ENCODE measurements around the gene LRRC32.
A peak's percentile ranks its signal among the peaks of the same experiment; 100 is the strongest.

LRRC32 gene, protein sequence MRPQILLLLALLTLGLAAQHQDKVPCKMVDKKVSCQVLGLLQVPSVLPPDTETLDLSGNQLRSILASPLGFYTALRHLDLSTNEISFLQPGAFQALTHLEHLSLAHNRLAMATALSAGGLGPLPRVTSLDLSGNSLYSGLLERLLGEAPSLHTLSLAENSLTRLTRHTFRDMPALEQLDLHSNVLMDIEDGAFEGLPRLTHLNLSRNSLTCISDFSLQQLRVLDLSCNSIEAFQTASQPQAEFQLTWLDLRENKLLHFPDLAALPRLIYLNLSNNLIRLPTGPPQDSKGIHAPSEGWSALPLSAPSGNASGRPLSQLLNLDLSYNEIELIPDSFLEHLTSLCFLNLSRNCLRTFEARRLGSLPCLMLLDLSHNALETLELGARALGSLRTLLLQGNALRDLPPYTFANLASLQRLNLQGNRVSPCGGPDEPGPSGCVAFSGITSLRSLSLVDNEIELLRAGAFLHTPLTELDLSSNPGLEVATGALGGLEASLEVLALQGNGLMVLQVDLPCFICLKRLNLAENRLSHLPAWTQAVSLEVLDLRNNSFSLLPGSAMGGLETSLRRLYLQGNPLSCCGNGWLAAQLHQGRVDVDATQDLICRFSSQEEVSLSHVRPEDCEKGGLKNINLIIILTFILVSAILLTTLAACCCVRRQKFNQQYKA

DNA sequence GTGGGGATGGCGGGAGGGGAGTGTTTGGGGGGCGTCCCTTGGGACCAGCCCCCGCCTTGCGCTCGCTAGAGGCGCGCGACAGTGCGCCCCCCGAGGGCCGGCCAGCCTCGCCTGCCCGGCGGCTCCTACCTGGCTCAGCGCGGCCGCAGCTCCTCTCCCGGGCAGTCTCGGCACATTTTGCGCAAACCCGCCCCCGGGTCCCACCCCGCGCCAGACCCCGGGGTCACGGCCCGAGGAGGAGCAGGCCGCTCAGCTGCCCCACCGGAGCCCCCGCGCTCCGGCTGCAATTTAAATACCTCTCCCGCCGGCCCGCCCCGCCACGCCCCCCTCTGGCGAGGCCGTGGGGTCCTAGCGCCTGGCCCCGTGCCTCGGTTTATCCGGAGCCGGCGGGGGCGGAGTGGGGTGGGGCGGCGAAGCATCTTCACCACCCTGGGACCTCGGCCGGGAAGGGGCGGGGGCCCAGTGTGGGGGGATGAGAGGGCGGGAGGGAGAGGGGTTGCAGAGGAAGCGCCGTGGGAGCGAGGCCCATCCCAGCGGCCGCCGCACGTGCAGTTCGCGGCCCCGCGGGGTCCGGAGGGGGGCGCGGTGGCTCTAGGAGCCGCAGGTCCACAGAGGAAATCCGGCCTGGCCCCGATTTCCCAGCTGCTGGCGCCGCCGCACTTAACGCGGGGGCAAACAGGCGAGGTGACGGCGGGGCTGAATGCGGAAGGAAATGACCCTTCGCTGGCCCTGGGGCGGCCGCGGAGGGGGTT, at the start of gene LRRC32:
Gene LRRC32 (minus strand): TSS at position 263 of the 752 bp plus-strand sequence. CDS start 4,793 bp downstream, outside the sequence.
- no peak for DNase-seq

DNA sequence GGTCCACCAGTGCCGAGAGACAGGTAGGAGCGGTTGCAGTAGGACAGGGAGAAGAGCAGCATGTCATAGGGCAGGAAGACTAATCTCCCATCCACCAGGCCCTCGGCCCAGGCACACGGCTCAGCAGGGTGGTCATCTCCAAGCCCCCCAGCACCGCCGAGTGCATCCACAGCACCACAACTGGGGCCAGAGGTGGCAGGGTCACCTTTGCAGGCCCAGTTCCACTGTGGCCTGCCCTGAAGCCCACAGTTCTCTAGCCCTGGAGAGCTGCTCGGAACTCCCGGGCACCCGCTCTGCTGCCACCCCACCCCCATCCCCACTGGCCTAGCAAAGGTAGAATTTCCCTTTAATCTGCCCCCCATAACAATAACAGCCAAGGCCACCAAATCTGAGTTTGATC, 49.1 kb upstream of the LRRC32 start:
- DNase-seq = no peak

DNA sequence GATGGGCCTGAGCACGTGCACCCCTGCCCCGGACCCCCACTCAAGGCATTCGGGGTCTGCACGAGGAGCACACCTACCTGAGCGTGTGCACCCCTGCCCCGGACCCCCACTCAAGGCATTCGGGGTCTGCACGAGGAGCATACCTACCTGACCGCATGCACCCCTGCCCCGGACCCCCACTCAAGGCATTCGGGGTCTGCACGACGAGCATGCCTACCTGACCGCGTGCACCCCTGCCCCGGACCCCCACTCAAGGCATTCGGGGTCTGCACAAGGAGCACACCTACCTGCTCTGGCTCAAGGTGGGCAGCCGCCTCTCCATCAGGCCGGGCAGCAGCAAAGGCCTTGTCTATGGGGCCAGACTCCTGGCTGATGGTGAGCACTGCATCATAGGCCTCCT, 48.7 kb upstream of the LRRC32 start:
- DNase-seq = no peak

DNA sequence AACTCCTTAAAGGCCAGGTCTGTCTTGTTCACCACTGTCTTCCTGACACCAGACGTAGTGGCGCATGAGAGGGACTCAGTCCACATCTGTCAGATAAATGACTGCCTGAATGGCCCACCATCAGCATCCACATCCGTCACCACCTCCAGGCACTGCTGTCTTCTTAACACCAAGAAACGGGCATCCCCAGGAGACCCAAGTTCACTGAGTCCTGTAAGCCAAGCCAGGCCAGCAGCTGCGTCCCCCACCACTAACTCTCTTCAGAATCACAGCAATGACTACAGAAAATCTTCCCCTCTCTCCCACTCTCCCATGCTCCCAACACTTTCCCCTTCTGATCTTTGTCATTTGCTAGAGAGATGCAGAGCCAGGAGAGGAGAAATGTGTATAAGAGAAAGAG, 47.3 kb upstream of the LRRC32 start:
- DNase-seq = no peak

DNA sequence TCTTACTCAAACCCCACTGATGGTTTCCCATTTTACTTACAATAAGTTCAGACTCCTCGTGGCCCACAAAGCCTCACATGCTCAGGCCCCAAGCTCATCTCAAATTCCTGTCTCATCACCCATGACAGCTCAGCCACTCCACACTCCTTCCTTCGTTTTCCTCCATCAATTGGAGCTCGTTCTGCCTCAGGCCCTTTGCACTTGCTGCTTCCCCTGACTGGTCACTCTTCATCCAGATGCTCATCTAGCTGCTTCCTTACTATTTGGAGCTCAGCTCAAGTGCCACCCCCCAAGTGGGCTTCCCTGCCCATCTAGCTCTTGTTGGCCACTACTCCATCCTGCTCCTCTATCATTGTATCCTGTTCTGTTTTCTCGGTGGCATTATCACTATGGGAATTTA, 46.8 kb upstream of the LRRC32 start:
- DNase-seq = no peak

DNA sequence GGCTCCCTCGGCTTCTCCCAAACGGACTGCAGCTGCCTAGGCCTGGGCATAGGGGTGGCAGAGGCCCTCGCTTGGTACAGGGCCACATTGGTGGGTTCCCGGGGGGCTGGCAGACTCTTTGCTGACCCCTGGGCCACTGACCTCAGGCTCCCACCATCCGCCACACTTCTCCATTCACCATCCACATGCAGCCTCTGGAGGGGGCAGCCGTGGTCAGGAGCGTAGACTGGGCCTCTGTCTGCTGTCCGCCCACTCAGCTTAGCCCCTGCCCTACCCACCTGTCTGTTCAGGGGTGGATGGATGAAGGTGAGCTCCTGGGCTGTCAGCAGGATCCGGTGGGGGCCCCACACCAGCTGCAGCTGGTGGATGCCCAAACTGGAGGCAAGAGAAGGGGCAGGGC, 45.7 kb upstream of the LRRC32 start:
- no peak for DNase-seq

DNA sequence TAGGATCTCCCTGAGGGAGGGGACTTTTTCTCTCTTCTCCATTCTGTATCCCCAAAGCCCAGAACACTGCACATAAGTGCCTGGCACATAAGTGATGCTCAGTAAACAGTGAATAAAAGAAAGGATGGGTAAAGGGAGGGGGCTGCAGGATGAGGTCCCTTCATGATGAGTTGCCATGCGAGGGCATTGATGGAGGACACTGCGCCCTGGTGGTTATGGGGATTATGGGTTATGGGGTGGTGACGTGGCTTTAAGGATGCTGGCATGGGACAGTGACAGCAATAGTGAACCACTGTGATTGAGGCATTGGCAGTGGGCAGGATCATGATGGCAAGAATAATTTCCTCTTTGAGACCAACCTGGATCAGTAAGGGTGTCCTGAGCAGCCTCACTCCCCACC, 43.9 kb upstream of the LRRC32 start:
- DNase-seq = no peak

DNA sequence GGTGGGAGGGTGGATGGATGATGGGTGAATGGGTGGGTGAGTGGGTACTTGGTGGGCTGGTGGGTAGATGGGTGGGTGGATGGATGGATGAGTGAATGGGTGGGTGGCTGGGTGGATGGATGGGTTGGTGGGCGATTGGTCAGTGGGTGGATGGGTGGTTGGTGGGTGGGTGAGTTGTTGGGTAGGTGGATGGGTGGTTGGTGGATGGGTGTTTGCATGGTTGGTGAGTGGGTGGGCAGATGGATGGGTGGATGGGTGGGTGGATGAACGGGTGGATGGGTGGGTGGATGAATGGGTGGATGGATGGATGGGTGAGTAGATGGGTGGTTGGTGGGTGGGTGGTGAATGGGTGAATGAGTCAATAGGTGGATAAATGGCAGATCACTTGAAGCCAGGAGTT, 43.0 kb upstream of the LRRC32 start:
- DNase-seq = no peak

DNA sequence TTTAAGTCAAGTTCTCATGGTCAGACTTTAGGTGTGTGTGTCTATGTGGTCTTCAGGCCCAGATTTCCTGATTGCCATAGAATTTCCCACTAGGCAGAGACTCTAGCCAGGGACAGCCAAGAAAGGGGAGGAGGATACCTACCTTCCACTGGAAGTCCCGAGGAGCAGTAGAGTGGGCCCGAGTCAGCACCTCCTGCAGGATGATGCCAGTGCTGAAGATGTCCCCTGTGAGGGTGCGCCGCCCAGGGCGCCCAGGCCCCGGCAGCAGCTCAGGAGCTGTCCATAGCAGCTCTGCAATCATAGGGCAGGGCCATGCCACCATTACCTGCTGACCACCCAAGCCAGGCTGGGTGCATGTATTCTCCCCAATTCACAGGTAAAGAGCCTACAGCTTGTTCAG, 41.6 kb upstream of the LRRC32 start:
- no peak for DNase-seq

DNA sequence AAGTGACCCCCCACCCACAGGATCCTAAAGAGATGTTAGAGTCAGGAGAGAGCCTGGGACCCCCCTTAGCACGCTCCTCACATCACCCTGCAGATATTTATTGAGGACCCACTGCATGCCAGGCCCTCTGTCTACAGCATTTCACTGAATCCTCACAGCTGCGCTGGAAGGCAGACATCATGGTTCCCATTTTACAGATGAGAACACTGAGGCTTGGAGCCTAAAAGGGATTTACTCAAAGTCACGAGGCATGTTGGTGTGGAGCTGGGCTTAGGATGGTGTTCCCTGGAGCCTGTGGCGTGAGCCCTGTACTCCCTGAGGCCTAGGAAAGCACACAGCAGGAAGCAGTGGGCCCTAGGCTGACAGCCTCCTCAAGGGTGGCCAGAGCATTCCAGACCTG, 39.2 kb upstream of the LRRC32 start:
- DNase-seq = no peak

DNA sequence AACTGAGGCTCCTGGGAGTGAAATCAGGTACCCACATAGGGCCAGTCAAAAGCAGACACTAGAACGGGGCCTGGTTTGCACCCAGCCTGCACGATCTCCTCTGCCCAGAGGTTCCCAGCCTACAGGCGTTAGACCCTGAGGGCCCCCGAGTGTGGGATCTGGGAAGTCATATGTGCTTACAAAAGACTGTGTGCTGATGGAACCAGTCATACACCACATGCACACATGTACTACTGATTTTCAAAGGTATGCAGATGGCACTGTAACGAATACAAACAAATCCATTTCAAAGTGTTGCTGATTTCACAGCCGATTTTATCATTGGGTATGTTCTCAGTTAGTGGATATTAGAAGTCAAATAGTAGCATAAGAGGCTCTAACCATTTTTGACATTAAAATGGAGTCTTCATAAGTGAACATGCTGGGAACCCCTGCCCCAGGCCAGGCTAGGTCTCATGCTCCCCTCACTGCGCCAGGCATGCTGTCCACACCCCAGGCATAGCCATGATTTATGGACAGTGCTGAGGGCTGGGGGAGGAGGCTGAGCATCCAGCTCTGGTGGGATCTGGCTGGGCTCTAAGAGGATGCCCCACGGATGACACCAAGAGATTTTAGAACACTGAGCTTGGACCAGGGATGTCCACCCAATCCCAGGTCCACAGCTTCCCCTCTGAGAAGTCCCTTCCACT, 38.6 kb upstream of the LRRC32 start:
- no peak for DNase-seq

DNA sequence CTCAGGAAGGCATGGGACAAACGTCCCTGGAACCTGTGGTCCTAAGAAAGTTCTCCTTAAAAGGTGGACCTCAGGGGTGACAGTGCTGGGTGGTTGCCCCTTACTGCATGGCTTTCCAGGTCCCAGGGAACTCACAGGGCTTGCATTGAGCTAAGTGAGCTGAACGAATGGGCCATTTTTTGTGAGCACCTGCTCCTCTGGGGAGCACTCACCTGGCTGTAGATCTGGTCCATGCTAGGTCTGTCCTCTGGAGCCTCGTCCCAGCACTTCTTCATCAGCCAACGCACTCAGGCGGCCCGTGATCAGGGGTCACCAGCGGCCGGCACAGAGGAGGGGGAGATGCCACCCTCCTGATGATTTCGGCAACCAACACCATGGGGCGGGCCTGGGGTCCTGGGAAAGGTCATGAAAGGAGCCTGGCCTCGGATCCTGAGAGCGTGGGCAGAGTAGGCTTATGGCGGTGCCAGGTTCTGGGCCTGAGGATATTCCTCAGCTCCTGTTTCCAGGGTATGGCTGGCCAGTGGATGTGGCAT, 36.8 kb upstream of the LRRC32 start:
- no peak for DNase-seq

DNA sequence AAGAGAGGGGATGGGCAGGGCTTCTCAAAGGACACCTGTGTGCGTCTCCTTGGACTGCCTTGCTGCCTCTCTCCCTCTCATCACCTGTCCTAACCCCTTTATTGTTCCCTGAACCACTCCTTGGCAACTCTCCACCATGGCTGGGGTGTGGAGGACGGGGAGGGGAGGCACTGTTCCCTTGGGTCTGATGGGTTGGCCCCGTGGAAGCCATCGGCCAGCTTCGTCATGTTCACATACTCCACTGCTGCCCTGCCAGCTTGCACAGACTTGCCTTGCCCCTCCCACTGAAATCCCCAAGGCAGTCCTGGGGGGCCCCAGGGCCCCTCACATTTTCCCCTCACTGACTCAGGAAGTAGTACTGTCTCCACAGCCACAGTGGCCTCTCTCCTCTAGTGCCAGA, 36.1 kb upstream of the LRRC32 start:
- DNase-seq = no peak

DNA sequence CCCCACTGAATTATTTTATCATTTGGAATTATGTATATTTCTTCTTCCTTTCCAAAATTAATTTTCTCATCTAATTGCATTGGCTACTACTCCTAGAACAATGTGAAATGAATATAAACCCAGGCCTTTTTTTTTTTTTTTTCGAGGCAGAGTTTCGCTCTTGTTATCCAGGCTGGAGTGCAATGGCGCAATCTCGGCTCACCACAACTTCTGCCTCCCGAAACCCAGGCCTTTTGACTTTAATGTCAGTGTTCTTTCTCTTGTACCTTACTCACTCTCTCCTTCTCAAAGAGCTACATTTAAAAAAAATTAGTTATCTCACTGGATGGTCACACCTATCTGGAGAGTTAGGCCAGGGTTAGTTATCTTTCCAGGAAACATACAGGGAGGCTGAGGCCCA, 35.3 kb upstream of the LRRC32 start:
- DNase-seq = no peak

DNA sequence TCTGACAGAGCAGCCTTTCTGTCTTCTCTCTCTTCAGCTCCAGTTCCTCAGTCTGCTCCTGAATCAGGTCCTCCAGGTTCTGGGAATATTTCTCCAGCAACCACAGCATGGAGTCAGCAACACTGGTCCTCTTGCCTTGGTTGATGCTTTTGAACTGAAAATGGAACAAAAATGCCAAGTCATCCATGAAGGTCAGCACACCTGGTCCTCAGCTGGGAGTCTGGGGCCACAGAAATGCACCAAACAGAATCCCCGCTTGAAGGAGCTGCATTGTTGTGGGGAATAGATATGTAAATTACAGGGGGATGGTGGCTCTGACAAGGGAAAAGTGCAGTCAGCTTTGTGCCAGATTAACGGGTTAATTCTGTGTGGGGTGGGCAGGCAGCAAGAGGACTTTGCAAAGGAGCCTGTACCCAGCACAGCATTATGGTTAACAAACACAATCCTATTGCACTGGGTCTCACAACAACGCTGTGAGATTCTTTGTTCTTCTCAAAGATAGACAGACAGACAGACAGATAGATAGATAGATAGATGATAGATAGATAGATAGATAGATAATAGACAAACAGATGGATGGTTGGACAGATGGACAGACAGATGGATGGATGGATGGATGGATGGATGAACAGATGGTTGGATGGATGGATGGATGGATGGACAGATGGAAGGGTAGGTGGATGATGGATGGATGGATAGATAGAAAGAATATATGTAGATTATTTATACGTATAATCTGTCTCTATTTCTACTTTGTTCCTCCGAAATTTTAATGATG, 33.8 kb upstream of the LRRC32 start:
- DNase-seq = no peak

DNA sequence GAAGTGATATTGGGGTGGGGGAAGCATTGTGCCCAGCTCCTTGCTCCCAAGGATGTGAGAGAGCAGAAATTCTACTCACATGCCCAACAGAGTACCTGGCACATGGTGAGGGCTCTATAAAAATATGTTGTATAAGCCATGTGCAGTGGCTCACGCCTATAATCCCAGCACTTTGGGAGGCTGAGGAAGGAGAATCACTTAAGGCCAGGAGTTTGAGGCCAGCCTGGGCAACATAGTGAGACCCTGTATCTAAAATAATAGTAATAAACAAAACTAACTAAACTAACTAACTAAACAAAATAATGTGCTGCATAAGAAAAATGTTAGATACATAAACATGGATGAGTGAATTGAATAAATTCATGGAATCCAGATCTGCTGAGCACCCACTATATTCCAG, 33.2 kb upstream of the LRRC32 start:
- DNase-seq = no peak

DNA sequence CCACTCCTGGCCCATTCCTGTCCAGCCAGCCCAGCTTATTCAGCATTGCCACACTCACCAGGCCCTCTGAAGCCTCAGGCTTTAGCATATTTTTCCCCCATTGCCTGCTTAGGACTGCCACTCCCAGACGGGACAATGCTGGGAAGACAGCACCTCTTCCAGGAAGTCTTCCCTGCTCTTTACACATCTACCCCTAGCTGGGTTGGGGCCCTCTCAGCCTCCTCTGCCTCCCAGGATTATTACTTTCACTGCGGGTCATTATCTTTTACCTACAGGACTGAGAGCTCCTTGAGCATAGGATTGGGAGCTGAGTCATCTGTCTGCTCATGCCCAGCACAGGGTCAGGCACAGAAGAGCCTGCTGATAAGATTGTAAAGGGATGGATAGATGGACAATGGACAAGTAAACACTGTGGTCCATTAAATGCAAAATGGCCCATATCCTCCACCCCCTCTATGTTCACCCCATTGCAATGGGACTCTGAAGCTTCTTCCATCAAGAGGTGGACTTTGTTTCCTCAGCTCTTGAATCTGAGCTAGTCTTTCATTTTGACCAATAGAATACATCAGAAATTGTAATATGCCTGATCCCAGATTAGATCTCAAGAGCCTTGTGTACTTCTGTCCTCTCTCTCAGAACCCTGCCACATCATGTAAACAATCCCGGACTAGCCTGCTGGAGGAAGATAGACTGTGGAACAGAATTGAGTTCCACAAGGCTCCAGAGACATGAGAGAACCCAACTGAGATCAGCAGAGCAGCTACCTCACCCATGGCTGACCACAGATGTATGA, 32.0 kb upstream of the LRRC32 start:
- DNase-seq = no peak

DNA sequence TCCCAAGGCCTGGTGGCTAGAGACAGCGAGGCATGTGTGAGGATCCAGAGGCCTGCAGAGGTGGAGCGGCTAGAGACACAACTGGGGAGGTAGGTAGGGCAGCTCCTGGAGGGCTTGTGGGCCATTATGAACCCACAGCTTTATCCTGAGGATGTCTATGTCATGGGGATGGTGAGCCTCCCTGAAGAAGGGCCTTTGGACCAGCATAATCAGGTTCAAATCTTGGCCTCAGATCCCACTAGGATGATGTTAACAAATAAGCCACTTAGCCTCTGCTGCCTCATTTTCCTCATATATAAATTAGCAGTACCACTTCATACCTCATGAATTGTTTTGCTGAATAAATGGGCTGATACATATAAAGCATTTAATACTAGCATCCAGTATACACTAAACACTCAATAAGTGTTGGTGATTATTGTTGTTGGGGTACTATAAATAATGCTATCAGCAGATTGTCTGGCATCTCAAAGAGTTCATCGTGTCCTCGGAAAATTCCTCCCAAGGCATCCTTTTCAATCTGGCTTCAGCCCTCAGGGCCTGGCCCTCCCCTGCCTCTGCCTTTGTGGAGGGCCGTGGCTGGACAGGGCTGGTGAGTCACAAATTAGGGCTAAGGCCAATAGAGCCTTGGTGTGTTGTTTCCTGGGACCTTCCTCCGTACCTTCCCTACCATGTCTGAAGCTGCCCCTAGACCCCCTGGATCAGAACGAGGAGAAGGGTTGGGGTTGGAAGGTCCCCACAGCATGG, 30.9 kb upstream of the LRRC32 start:
- DNase-seq = peak; percentile 42

DNA sequence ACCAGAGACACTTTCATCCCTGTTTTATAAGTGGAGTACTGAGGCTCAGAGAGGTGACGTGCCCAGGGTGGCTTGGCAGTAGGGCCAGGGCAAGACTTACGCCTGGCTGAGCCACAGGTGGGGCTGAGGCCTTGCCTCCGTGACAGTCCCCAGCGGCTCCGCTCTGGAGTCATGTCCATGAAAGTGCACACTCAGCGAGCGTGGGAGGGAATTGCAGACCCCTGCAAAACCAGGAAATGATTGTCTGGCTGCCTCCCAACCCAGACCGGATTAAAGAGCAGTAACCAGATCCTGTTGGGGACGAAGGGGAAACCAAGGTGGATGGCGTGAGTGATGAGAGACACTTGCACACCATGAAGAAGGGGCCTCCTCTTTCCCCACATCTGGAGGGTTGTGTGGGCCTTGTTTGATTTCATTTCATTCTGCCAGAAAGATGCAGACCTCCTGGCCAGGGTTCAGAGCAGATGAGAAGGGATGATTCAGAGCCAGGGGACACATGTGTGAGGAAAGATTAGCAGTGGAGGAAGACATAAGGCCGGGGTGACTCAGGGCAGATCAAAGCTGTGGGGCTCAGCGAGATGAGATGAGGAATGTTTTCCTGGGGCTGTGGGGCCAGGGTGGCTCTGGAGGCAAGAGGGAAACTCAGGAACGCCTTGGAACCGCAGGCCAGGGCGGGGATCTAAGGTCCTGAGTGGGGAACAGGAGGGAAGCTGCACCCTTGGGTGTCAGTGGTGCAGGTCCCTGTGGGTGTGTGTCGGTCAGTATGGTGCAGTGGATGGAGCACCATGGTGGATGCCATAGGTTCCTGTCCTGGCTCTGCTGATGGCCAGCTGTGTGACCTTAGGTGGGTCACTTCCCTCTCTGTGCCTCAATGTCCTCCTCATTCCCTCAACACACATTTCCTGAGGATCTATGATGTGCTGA, 29.9 kb upstream of the LRRC32 start:
- peak; percentile 81 for DNase-seq
